HEK293 (cell line): ENCODE results near the gene PRAMEF15.
"Not testable (repeated sequence)": the region's sequence is repeated elsewhere in the genome, so short reads cannot be mapped to it uniquely, and the experiment has no call there.

Experiments
- CTCF ChIA-PET: fragments of 350-600 bp; formaldehyde crosslinking; extraction: SDS; loops from one replicate; lab custom pipeline; 2021; ENCODE audit warnings: antibody characterized with exemption; lab: Yijun Ruan, JAX
- POLR2A ChIA-PET: fragments of 300-600 bp; formaldehyde crosslinking; extraction: SDS; loops from one replicate; lab custom pipeline; 2020; ENCODE audit warnings: antibody characterized with exemption, inconsistent platforms; lab: Yijun Ruan, JAX
- H3K27ac ChIP-seq: fragments of 200-500 bp; sonication (Bioruptor generic); 2 replicates; pipeline ENCODE4 v1.5.1; 2014; ENCODE audit warnings: low read depth, low read length, control low read depth, inconsistent platforms; ENCODE audit errors: extremely low read depth
- H3K36me3 ChIP-seq, 2 experiments: fragments of 200-500 bp in 1 of 2; sonication (Bioruptor generic) in 1 of 2; 1 replicate in 1 of 2; 2 replicates in 1 of 2; pipeline ENCODE4 v1.5.1; 2014 to 2017; ENCODE audit warnings: inconsistent platforms in 2 of 2, low read length in 2 of 2; ENCODE audit not compliant: control insufficient read depth in 2 of 2, insufficient read depth in 1 of 2
- H3K4me1 ChIP-seq: fragments of 200-500 bp; sonication (Bioruptor generic); 2 replicates; pipeline ENCODE4 v1.5.1; 2014; ENCODE audit warnings: mild to moderate bottlenecking, low read length, inconsistent platforms; ENCODE audit not compliant: control insufficient read depth, insufficient read depth
- H3K4me3 ChIP-seq: 2 replicates; pipeline ENCODE4 v1.5.1; 2011; ENCODE audit warnings: low read depth, mild to moderate bottlenecking, control low read depth, low read length, moderate library complexity
- H3K9me3 ChIP-seq: fragments of 200-500 bp; sonication (Bioruptor generic); 2 replicates; pipeline ENCODE4 v1.5.1; 2014; ENCODE audit warnings: low read depth, low read length, inconsistent platforms; ENCODE audit not compliant: control insufficient read depth, insufficient read depth

The PRAMEF15 gene

GRCh38 chr1:13315281-13315680 is at the start of gene PRAMEF15:
Gene PRAMEF15, plus strand, starts transcription at chr1:13315581. Its CDS starts 2,827 bp downstream, at chr1:13318408.
- H3K27ac ChIP-seq, H3K4me1 ChIP-seq, H3K4me3 ChIP-seq, POLR2A ChIA-PET, H3K9me3 ChIP-seq, H3K36me3 ChIP-seq, CTCF ChIA-PET: not testable (repeated sequence)

GRCh38 chr1:13277016-13277415 is 38.4 kb upstream of the PRAMEF15 start:
- H3K36me3 ChIP-seq, H3K4me1 ChIP-seq, H3K9me3 ChIP-seq, CTCF ChIA-PET, H3K27ac ChIP-seq, H3K4me3 ChIP-seq, POLR2A ChIA-PET: not testable (repeated sequence)

DNA sequence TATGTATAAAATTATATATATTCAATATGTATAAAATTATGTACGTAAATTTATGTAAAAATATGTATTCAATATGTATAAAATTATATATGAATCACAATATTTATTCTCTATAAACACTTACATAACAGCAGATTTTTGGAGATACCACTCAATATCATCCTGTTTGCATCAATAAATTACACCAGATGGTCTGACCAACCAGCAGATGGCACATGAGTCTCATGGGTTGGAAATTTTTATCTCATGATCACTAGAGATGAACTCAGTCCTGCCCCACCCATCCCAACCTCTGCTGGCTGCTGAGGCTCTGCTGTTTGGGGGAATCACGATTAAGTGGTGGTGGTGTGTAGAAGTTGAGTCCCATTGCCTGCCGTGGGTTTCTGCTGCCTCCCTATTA is 35.8 kb upstream of the PRAMEF15 start:
- H3K4me1 ChIP-seq, H3K27ac ChIP-seq, H3K4me3 ChIP-seq, H3K9me3 ChIP-seq, H3K36me3 ChIP-seq, CTCF ChIA-PET, POLR2A ChIA-PET: not testable (repeated sequence)

GRCh38 chr1:13285037-13285436 is 30.3 kb upstream of the PRAMEF15 start, which contains the start of gene PRAMEF8:
Gene PRAMEF8, minus strand, starts transcription at chr1:13285137. Its CDS starts 1,046 bp downstream, at chr1:13284091.
- H3K36me3 ChIP-seq, CTCF ChIA-PET, H3K4me3 ChIP-seq, H3K9me3 ChIP-seq, POLR2A ChIA-PET, H3K27ac ChIP-seq, H3K4me1 ChIP-seq: not testable (repeated sequence)

- H3K4me3 ChIP-seq, POLR2A ChIA-PET, H3K27ac ChIP-seq, H3K4me1 ChIP-seq, CTCF ChIA-PET, H3K36me3 ChIP-seq, H3K9me3 ChIP-seq: not testable (repeated sequence)
These were observed 26.4 kb upstream of the PRAMEF15 start for GRCh38 chr1:13289030-13289429.

- CTCF ChIA-PET, H3K27ac ChIP-seq, H3K9me3 ChIP-seq, H3K4me3 ChIP-seq, POLR2A ChIA-PET, H3K4me1 ChIP-seq, H3K36me3 ChIP-seq: not testable (repeated sequence)
These were observed 18.0 kb upstream of the PRAMEF15 start for GRCh38 chr1:13297216-13297931.

DNA sequence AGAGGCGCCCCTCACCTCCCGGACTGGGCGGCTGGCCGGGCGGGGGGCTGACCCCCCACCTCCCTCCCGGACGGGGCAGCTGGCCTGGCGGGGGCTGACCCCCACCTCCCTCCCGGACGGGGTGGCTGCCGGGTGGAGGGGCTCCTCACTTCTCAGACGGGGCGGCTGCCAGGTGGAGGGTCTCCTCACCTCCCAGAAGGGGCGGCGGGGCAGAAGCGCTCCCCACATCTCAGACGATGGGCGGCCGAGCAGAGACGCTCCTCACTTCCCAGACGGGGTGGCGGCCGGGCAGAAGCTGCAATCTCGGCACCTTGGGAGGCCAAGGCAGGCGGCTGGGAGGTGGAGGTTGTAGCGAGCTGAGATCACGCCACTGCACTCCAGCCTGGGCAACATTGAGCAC is 16.7 kb upstream of the PRAMEF15 start:
- CTCF ChIA-PET, H3K9me3 ChIP-seq, POLR2A ChIA-PET, H3K4me1 ChIP-seq, H3K27ac ChIP-seq, H3K4me3 ChIP-seq, H3K36me3 ChIP-seq: not testable (repeated sequence)

GRCh38 chr1:13302197-13302596 is 13.2 kb upstream of the PRAMEF15 start:
- CTCF ChIA-PET, H3K4me1 ChIP-seq, H3K36me3 ChIP-seq, H3K27ac ChIP-seq, H3K4me3 ChIP-seq, H3K9me3 ChIP-seq, POLR2A ChIA-PET: not testable (repeated sequence)

DNA sequence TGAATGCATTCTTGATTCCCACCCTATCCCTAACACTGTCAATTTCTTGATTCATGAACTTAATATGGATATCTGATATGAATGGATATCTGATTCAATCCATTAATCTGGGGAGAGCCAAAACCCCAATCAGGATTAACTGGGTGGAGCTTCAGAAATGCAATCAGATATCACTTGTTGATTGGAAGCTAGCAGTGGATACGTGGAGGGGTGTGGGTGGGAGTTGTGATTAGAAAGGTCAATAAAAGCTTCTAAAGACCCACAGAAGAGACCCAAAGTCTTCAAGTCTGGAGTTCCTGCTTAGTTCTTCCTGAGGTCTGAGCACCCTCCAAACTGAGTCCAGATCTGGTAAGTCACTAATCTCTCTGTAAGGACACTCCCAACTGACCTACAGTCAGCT is 12.1 kb upstream of the PRAMEF15 start, which contains the start of gene PRAMEF33:
Gene PRAMEF33 (plus strand): TSS at position 301 of the 400 bp plus-strand sequence. CDS start 2,416 bp downstream, outside the sequence.
- H3K4me3 ChIP-seq, H3K27ac ChIP-seq, POLR2A ChIA-PET, CTCF ChIA-PET, H3K9me3 ChIP-seq, H3K36me3 ChIP-seq, H3K4me1 ChIP-seq: not testable (repeated sequence)

DNA sequence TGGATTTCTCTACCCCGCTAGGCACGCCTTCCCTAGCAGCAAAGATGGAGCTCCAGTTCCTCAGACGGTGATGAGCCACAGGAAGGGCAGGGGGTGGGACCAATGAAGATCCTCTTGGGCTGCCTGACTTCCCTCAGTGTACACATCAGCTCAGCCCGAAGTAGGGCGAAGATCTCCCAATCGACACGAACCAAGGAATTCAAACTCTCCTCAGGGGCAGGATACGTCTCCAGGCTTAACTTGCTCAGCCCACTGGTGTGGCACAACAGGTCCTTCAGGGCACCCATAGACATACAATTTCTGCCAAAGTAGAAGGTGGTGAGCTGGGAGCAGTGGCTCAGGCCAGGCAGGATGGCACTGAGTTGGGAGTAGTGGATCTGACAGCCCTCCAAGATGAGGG is 27.1 kb downstream of the PRAMEF15 start:
- H3K4me3 ChIP-seq, CTCF ChIA-PET, H3K9me3 ChIP-seq, H3K4me1 ChIP-seq, H3K27ac ChIP-seq, H3K36me3 ChIP-seq, POLR2A ChIA-PET: not testable (repeated sequence)

DNA sequence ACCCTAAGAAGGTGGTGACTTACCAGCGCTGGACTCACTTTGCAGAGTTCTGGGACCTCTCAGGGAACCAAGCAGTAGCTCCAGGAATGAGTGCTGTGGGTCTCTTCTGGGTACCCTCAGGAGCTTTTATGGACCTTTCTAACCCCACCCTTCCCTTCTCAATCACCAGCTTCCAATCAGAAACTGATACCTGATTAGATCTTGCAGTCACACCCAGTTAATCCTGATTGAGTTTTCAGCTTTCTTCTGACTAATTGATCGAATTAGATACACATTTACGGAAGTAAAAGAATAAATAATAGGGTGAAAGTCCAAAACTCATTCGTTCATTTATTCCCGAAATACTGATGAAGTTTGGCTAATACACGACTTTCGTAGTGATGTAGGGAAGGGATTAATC is 31.7 kb downstream of the PRAMEF15 start, which contains the start of gene PRAMEF14:
Gene PRAMEF14 (minus strand): TSS at position 101 of the 400 bp plus-strand sequence. CDS start 1,820 bp downstream, outside the sequence.
- POLR2A ChIA-PET, CTCF ChIA-PET, H3K4me3 ChIP-seq: not testable (repeated sequence)

More for the DNA sequence above, 31.7 kb downstream of the PRAMEF15 start, which contains the start of gene PRAMEF14:
- not testable (repeated sequence) for H3K36me3 ChIP-seq, H3K9me3 ChIP-seq, H3K4me1 ChIP-seq, H3K27ac ChIP-seq
